Tongue (tissue), 2 donors: ENCODE results near the gene GFY. TPM values are rescaled to one million over a fixed set of nuclear protein-coding genes. Genes with fewer than 3 reads are reported as not detected.
A peak's percentile ranks its signal among the peaks of the same experiment; 100 is the strongest.

Source experiments
- DNase-seq: peaks from one replicate; pipeline ENCODE4 v3.0.0-alpha.2; 2015
- total RNA-seq: library from RNA; depleted of rRNA; stranded (reverse); fragments of >200 nt; gene quantifications from one replicate; pipeline ENCODE4 v1.2.3, GENCODE V29; 2014

Gene GFY, protein sequence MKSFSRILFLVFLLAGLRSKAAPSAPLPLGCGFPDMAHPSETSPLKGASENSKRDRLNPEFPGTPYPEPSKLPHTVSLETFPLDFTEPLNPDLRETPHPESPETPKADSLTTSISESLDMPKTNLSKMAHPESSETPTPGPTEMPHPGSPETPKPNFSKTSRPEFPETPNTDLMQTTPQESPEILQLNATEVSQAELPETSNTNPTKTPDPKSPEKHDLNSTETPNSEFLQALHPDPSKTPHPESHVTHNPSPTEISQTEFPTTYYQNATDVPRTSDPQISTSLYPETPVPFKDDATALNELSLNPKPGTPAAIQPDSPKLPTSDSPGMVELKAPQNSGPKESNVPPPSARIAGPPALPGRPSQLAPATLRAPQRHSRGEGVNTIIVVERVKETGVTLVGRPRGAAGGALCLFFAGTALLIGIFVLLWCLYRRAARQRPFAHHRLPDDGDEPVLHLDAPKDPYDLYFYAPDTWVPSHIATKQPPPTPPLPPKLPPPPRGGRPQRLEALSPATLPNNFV
- total RNA-seq = not detected

DNA sequence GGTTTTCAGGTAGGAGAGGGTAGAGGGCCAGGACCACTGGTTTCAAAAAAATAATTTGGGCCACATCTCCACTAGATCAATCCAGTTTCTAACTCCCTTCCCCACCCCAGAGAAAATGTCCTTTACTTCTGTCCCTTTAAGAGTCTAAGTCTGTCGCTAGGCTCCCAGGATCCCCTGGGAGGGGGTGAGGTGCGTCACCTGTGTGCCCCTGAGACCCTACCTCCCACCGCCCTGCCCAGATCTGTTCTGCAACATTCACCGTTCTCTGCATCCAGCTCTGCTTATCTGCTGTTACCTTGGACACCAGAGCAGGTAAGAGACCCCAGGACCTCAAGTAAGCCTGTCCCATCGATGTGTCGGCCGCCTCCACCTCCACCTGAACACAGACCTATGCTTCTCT lies at the start of gene GFY:
GFY (plus strand) TSS at position 211 of the 400 bp plus-strand sequence. CDS start 1,043 bp downstream, outside the sequence.
- DNase-seq = no peak

DNA sequence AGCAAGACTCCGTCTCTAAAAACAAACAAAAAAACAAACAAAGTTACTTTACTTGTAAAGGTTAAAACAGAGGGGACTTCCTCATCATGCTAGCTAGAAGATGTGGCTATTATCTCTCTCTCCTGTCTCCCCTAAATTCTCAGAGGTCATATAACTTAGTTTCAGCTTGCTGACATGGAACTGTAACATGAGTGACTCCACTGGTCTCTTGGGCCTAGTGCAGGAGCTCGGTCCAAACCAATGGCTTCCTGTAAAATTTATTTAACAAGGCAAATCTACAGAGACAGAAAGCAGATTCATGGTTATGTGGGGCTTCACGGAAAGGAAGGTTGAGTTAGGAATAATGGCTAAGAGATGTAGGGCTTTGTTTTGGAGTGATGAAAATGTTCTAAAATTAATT lies 46.7 kb upstream of the GFY start:
- no peak for DNase-seq

DNA sequence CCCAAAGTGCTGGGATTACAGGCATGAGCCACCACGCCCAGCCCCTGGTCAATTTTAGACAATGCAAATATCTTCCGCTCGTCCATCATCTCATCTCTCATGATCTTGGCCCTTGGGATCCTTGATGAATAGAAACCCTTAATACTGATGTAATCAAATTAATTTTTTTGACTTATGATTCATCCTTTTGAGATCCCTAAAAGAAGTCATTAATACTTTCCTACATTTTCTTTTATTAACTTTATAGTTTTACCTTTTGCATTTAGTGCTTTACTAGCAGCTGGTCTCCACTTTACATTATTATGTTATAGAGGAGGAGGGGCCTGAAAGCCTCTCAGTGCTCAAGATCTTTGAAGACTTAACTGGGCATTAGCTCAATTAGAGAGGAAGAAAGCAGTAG lies 44.8 kb upstream of the GFY start:
- DNase-seq = no peak

DNA sequence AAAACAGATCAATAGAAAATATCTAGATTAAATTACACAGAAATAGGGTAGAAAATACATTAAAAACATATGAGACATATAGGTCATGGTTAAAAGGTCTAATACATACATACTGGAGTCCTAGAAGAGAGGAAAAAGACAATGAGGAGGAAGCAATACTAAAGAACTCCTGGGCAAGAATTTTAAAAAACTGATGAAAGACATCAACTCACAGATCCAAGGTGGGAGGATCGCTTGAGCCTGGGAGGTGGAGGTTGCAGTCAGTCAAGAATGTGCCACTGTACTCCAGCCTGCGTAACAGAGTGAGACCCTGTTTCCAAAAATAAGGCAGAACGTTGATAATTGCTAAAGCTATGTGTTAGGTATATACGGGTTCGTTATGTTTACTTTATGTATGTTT lies 42.5 kb upstream of the GFY start:
- no peak for DNase-seq

DNA sequence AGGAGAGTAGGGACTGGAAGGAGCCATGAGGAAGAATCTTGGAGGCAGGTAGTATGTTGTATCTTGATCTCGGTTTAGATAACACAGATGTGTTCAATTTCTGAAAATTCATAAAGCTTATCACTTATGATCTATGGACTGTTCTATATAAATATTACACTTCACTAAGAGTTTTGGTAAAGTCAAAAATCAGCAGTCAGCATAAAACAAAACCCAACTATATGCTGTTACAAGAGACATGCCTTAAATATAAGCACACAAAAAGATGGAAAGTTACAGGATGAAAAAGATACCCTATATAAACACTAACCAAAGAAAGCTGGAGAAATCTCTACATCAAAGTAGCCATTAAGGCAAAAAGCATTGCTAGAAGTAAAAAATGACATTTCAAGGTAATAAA lies 41.6 kb upstream of the GFY start:
- no peak for DNase-seq

DNA sequence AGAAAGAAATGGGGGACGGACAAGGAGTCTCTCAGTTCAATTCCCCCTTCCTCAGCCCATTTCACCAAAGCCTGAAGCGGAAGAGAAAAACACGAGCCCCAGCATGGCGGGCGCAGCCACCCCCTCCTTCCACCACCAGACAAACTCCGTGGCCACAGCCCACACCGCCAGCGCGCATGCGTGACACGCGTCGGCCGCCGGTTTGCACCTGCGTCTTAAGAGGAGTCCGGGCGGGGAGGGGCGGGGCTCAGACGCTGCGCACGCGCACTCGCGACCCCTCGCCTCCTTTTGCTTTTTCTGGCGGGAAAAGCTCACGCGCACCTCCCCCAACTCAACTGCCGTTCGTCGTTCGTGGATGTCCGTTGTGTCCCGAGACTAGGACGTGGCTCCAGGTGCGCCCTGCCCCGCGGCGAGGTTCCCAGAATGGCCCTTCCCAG lies 37.2 kb upstream of the GFY start, which contains the start of gene KASH5:
KASH5 (plus strand) TSS at position 314 of the 437 bp plus-strand sequence. CDS start 2,635 bp downstream, outside the sequence.
- DNase-seq = peak; percentile 22

DNA sequence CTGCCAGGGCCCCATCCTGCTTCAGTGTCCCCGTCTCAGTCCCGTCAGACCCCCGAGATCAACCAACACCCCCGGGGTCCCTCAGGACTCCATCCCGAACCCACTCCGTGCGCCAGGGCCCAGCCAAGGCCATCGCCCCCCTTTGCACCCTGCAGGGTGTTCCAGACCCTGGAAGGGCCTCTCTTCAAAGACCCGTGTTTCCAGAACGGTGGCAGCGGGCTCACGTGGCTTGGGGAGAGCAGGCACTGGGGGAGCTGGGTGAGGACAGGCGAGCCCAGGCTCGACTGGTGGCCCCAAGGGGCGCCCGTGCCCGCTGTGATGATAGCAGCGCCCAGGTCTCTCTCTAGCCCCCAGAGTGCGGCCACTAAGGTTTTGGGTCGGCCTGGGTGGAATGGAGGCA lies 35.8 kb upstream of the GFY start:
- no peak for DNase-seq

DNA sequence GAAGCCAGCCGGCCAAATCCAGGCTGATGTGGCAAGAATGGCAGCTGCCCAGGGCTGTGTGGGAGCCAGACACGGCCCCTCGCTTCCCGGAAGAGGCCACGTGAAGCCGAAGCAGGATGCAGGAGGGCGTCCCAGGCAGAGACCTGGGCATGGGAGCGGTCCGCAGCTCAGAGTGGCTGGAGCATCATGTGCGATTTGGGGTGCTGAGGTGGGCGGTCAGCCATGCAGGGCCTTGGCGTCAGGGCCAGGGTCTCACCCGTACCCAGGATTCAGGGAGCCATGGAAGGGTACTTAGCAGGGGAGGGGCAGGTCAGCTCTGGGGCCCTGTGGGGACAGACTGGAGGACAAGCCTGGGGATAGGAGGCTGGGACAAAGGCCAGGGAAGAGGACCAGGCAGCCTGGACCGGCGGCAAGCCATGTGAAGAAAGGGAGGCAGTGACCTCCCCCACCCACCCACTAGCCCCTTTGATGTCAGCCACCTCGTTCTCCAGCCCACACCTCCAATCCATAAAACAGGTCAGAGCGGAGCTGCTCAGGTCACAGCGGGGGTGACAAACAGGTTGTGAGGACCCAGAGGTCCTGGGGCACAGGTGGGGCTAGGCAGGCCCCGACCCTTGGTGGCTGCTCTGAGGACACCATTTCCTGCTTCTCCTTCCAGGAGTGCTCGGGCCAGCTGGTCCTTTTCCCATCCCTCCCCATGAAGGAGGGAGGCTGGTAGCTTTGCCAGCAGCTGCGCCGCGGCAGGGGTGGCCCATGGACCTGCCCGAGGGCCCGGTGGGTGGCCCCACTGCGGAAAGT lies 34.9 kb upstream of the GFY start:
- no peak for DNase-seq

DNA sequence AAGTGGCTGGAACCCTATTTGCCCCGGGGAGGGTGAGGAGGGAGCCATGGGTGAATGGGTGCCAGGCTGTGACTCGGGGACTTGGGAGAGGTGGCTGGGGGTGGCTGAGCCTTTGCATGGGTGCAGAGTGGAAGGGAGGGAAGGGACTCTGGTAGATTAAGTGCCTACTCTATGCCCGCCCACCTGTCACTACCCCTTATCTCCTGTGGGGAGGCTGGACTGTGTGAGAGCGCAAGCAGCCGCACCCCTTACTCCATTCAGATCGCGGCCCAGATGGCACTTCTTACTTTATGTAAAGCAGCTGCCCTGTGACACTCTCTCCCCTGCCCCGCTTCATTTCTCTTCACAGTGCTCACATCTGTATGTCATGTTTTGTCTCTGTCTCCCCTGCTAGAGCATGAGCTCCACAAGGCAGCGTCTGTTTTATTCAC lies 34.2 kb upstream of the GFY start:
- DNase-seq = no peak

DNA sequence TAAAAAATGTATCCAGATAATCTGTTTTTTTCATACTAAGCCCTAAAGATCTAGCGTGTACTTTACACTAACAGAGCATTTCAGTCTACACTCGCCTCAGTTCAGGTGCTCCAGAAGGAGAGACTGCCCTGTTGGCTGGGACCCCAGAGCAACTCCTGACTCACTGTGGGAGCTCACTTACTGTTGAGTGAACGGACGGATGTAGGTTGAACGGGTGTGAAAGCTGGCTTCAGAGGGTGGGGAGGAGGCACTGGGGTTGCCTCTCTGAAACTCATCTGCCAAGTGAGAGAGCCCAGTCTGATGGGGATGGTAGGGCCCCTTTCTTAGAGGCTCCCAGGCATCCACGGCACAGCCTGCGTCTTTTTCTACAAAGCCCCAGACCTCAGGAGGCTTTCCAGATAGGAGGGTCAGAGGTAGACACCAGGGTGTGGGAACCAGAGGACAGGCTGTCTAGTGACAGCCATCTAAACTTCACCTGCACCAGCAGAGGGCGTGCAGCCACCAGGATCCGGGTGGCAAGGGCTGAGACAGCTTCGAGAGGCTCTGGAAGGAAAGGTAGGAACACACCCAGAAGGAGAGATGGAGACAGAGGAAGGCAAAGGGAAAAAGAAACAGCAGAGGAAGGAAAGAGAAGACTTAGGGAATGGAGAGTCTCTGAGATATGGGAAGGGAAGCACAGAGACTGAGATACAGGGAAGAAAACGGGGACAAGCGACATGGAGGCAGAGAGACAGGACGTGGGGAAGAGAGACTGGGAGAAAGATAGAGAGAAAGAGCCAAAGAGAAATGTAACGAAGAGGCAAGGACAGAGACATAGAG lies 33.4 kb upstream of the GFY start:
- peak; percentile 91 for DNase-seq

DNA sequence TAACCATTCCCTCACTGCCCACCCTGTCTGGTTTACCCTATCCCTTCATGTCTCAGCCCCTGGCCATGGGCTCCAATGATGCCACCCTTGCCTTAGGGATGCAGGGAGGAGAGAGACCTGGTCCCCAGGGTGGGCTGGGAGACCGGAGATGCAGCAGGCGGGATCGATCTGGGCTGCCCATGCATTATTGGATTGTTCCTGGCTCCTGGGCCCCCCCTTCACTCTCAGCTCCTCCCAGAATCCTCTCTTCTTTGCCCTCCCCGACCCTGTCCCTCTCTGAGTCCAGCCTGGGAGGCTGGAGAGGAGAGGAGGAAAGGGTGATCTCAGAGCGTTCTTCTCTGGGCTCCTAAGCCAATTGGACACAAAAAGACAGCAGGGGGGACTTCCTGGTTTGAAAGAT lies 31.3 kb upstream of the GFY start:
- DNase-seq = no peak

DNA sequence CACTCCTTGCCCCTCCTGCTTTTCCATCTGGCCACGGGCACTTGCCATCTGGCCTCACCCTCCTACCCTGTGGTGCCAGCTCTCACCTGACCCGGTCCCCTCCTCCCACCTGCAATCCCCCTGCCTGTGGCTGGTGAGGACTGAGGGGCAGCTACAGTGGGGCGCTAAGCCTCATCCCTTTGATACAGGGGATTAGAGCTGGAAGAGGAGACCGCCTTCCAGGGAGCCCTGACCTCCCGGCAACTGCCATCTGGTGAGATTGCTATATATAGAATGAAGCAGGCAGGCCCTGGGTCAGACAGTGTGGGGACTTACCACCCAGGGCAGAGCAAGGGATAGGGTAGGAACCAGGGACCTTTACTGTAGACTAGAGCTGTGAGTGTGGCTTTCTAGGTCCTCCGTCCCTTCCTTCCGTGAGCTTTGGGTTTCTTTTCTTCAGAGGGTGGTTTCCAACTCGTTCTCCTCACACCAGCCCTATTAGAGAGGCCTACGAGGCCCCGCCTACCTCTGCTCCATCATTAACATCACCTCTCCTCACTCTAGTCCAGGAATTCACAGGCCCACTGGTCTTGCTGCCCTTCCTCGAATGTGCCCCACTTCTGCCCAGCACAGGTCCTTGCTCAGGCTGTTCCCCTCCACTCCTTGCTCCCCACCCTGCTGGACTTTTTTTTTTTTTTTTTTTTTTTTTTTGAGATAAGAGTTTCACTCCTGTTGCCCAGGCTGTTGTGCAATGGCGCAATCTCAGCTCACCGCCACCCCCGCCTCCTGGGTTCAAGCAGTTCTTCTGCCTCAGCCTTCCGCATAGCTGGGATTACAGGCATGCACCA lies 29.4 kb upstream of the GFY start:
- no peak for DNase-seq

DNA sequence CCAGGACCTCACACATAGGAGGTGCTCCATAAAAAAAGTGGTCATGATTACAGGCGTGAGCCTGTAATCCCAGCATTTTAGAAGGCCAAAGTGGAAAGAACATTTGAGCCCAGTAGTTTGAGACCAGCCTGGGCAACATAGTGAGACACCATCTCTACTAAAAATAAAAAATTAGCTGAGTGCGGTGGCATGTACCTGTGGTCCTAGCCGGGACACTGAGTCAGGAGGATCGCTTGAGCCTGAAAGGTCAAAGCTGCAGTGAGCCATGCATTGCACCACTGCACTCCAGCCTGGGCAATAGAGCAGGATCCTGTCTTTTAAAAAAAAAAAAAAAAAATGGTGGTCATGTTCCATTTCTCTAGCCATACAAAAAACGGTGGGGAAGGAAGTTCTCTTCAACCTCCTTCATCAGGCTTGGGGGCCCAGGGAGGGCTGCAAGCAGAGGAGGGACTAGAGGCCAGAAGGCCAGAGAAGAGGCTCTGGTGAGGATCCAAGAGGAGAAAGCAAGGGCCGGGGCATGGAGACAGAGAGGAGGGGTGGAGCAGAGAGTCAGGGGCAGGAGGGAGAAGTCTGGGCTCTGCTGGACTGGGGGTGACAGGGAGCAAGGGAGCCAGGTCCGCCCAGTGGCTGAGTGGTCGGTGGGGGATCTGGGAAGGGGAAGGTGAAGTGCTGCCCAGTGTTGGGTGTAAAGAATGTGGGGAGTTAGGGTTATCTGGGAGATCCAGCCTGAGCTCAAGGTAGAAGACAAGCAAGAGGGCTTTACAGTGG lies 28.3 kb upstream of the GFY start:
- no peak for DNase-seq

DNA sequence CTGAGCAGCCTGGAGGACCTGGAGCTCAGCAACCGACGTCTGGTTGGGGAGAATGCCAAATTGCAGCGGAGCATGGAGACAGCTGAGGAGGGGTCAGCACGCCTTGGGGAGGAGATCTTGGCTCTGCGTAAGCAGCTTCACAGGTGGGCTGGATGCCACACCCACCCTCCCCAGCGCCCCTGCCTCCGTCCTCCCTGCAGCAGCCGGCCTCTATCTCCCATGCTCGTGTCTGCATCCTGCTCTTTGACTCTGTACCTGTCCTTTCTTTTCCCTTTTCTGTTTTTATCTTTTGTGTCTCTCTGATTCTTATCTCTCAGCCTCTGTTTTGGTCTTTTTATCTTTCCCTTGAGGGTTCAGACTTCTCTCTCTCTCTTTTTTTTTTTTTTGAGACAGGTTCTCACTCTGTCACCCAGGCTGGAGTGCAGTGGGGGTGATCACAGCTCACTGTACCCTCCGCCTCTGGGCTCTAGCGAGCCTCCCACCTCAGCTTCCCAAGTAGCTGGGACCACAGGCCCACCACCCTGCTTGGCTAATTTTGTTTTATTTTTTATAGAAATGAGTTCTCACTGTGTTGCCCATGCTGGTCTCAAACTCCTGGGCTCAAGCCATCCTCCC lies 27.1 kb upstream of the GFY start:
- no peak for DNase-seq

DNA sequence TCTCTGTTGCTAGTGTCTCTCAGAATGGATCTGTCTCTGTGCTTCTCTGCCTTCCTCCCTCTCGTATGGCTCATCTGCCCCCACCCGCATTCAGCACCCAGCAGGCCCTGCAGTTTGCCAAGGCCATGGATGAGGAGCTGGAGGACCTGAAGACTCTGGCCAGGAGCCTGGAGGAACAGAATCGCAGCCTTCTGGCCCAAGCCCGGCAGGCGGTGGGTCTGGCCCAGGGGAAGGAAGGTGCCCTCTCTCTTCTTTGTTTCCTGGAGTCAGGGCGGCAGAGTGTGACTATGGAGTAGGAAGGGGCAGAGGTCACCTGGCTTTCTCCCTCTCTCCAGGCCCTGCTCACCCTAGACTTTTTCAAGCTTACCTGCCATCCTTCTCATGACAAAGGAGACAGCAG lies 26.3 kb upstream of the GFY start:
- DNase-seq = no peak

DNA sequence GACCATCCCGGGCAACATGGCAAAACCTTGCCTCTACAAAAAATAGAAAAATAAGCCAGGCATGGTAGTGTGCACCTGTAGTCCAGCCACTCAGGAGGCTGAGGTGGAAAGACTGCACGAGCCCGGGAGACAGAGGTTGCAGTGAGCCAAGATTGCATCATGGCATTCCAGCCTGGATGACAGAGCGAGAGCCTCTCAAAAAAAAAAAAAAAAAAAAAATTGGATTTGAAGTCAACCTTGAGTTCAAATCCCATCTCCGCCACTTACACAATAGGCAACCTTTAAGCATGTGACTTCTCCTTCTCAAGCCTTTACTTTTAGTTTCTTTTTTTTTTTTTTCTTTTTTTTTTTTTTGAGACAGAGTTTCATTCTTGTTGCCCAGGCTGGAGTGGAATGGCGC lies 25.2 kb upstream of the GFY start:
- no peak for DNase-seq

DNA sequence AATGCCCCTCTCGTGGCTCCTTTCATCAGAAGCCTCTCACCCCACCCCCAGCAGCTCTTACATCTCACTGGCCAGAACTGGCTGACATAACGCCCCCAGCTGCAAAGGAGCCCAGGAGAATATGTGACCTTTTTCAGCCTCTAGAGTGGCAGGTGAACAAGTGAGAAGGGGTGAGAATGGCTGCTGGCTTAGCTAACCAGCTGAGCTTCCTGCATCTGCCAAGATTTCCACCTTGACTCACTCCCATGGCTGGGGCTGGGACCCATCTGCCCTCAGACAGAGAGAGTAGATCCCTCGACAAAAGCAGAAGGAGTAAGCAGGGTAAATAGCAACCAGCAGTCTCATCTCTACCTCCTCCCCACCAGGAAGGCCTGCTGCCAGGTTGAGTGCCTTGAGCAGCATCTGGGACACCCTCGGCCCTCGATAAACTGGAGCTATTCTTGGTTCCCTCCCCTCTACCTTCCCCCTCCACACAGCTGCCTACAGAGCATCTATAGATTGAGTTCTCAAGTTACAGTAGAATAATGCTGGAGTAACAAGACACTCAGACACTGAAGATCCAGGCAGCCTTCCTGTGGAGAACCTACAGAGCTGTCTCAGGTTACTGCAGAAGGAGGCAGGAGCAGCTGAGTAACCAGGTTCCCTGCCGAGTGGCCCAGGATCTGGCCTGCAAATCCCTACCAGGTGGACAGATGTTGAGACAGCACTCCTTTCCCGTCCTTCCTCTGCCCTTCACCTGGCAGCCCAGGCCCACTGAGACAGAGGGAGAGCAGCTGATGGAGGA lies 21.6 kb upstream of the GFY start:
- peak; percentile 74 for DNase-seq

DNA sequence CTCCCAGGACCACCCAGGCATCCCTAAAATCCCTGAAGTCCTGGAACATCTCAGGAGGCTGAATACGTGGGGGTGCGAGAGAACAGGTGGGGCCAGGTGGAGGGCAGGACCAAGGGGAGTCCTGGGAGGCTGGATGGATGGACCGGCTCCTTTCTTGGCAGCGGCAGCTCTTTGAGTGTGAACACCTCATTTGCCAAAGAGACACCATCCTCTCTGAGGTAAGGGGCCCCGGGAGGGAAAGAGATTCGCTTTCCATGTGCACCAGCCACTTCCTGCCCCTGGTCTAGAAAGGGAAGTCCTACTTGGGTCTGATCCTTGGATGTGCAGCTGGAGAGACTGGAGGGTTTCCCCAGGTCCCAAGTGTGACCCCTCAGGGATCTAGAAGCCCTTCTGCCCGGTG lies 18.1 kb upstream of the GFY start:
- DNase-seq = no peak

DNA sequence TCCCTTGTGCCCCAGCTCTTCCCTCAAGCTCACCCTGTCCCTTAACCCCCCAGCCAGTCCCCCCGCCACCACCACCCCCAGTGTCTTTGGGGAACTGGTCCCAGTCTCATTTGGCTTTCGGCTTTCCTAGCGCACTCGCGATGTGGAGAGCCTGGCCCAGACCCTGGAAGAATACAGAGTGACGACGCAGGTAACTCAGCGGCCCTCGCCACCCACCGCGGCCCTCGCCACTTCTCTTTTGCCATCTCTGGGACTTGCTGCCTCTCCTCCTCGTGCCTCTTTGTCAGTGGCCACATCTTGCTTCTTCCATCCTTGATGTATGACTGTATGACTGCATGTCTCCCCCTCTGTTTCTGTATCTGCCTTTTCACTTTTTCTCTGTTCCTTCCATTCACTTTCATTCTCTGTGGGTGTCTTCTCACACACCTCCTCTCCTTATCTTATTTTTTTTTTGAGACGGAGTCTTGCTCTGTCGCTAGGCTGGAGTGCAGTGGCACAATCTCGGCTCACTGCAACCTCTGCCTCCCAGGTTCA lies 17.6 kb upstream of the GFY start:
- DNase-seq = no peak
